HG03520 (cell line): ENCODE results near the gene INMT.
A peak's percentile ranks its signal among the peaks of the same experiment; 100 is the strongest.

Source experiments
- ATAC-seq: cut with Tn5 transposase; IDR thresholded peaks from one replicate; pipeline ENCODE4 v1.9.1; 2021; ENCODE audit warnings: mild to moderate bottlenecking, moderate library complexity; ENCODE audit not compliant: unreplicated experiment

Gene INMT

DNA sequence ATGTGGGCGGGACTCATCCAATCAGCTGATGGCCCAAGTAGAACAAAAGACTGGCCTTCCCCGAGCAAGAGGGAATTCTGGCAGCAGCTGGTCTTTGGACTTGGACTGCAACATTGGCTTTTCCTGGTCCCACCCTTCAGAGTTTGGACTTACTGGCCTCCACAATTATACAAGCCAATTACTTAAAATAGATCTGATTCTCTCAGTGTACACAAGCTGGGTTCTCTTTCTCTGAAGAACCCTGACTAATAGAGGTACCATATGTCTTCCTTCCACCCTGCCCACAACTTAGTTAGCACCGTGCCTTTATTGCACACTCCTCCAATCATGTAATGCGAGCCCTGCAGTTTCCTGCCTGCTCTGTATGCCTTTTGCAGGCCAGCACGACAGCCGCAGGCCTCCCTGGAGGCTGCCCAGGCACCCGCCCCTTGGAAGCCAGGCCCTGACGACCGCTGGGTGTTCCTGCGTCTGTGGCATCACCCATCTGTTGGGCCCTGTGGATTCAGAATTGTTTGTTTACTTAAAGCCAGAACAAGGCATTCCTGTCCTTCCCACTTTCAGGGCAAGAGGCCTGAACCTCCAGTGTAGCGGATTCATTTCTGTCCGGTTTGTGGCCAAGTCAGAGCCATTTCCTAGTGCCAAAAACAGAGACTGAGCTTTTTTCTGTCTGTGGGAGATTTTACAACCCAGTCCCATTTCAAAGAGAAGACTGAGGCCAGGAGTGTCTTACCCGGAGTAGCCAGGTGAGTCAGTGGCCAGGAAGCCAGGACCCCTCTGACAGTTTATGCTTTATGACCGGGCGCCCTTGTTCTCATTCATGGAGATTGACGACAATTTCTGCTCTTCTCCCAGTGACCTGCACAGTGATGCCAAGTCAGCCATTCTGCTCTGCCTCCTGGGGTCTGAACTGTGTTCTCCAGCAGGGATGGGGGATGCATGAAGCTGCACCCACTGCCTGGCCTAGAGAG lies 968 bp upstream of the INMT start:
- ATAC-seq: no peak

- ATAC-seq: no peak
Observed at GRCh38 chr7:30752484-30752883, 549 bp downstream of the INMT start.

- no peak for ATAC-seq
Observed at GRCh38 chr7:30752979-30753378, 1.0 kb downstream of the INMT start.

DNA sequence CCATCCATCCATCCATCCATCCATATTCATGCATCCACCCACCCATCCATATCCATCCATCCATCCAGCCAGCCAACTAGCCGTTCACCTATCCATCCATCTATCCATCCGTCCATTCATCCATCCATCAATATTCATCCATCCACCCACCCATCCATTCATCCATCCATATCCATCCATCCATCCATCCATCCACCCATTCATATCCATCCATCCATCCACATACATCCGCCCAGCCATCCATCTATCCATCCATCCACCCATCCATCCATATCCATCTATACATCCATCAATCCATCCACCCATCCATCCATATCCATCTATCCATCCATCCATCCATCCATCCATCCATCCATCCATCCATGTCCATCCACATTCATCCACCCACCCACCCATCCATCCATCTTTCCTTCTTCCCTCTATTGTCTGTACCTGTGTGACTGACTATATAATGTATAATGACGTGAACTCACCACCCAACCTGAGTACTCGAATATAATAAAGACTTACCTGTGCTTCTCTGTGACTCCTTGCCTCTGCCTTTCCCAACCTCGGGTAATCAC lies 2.5 kb downstream of the INMT start:
- no peak for ATAC-seq

DNA sequence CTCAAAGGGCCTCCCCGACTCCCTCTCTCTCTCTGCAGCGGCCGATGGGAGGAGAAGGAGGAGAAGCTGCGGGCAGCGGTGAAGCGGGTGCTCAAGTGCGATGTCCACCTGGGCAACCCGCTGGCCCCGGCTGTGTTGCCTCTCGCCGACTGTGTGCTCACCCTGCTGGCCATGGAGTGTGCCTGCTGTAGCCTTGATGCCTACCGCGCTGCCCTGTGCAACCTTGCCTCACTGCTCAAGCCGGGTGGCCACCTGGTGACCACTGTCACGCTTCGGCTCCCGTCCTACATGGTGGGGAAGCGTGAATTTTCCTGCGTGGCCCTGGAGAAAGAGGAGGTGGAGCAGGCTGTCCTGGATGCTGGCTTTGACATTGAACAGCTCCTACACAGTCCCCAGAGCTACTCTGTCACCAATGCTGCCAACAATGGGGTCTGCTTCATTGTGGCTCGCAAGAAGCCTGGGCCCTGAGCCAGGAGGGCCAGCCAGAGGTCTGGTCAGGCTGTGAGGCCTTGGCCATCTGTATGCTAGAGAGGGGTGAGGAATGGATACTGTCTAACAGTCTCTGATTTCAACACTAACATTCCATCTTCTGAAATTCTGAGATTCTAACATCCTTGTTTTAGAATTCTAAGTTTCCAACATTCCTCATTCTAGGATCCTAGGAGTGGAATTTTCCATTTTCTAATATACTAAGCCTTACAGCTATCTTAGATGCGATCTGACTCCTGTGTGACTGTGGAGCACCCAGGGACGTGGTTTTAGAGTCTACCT lies 3.6 kb downstream of the INMT start:
- no peak for ATAC-seq

- no peak for ATAC-seq
Observed at GRCh38 chr7:30757342-30757692, 5.4 kb downstream of the INMT start.

- no peak for ATAC-seq
Observed at GRCh38 chr7:30760514-30761213, 8.7 kb downstream of the INMT start.

DNA sequence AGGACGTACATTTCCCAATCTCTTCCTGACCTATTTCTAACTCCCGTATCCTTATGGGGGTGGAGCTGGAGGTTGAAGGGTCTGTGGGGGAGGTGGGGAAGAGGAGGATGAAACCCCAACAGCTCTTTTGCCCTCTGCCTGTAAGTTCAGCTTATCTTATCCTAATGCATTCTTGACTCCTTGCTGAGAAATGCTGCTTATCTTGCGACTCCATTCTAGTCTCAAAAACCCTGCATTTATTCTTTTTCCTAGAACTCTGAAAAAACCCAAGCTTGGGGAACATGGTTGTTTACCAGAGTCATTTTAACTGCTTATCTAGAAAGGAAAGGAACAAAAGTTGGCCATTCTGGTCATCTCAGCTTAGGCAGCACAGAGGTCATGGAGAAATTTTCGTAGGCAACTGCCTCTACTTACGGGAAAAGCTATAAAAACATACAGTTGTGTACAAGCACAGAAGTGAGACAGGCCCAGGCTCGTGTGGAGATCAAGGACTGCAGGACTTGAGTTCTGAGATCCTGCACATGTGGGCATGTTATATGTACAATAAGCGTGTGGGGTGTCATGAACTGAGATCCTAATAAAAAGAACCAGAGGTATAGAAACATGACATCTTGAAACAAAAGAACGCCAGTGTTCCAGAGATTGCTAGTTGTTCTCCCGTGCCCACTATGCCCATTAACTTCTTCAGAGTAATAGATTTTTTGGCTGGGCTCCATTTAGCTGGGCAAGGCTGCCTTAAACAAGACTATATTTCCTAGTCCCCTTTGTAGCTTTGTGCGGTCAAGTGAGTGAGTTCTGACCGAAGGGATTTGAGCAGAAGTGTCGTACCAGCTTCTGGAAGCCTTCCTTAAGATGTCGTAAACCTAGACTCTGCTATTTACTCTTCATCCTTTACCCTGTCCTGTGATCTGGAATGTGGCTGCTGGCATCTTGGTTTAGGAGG lies 9.6 kb downstream of the INMT start:
- no peak for ATAC-seq

DNA sequence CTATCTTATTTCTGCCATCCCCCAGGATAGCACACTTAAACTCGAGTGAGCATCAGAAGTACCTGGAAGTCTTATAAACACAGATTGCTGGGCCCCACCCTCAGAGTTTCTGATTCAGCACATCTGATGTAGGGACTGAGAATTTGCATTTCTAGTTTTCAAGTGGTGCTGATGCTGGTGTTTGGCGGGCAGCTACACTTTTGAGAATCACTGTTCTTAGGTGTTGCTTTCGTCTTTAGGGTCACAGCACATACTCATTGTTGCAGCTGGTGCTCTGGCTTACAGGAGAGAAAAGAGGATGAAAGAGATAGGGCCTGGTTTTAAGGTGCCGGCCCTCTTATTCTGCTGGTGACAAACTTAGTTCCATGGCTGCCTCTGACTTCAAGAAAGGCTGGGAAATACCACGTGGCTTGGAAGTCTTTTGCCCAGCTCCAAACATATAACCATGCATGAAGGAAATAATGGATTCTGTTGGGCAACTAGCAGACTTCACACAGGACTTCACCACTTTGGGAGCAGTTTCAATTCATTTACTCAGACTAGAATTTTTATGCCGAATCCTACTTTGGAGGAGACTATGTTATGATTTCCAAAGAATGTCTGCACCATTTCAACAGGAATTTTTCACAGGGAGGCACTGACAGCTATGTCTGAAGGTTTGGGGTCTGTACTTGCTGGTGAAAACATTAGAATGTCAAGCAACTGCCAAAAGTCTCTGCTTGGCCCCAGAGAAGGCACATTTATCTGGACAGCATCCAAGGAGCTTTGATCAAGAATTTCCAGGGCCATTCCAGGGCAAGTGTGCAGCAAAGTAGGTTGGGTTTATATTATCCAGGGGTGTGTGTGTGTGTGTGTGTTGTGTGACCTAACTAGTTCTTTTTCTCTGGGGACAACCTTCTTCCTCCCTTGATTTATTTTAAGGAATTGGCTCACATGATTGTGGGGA lies 12.4 kb downstream of the INMT start:
- peak; percentile 97 for ATAC-seq

GRCh38 chr7:30765408-30765807 lies 13.5 kb downstream of the INMT start:
- ATAC-seq: no peak

- ATAC-seq: no peak
Observed at GRCh38 chr7:30770845-30771173, 18.9 kb downstream of the INMT start.

DNA sequence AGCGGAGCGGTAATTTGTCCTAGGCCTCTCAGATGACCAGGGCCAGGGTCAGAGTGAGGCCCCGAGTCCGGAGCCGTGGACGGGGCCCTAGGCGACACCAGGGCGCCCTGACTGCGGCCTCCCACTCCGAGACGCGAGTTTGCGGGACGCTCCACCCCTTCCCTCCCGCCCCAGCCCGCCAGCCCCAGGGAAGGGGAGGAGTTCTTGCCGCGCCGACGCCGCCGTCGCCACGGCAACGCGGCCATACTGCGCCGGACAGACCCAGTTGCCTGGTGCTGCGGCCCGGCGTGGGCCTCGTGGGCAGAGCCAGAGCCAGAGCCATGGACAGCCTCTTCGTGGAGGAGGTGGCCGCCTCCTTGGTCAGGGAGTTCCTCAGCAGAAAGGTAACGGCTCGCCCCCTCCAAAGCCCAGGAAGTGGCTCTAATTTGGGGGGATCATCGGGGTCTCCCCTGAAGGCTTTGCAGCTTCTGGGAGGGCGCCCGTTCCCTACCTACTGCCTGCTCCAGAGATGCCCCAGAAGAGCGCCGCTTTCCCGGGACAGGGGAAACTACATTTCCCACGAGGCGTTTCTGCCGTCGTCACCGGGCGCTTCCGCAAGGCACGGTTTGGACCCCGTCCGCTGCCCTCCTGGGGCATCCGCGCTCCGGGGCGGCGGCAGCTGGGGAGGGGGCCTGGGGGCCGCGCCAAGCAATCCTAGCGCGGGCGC lies 19.4 kb downstream of the INMT start, which contains the start of gene MINDY4:
Gene MINDY4, plus strand, starts transcription at position 244 of the 706 bp plus-strand sequence. Its CDS starts 77 bp downstream, at position 321.
- peak; percentile 89 for ATAC-seq

GRCh38 chr7:30771880-30772425 lies 20.0 kb downstream of the INMT start:
- no peak for ATAC-seq

DNA sequence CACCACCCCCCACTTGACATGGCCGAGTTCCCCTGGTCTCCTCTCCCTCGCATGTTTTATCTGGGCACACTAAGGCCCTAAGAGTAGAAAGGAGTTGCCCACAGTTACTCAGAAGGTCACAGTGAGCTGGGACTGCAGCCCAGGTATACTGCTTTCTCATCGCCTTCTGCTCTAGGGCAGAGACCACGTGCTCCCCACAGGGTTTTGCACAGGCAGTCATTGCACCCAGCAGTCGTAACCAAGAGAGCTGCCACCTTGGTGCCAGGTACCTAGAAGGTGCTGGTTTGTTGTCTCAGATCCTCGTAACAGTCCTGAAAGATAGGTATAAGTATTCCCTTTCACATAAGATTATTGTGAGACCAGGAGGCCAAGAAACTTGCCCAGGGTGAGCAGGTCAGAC lies 21.0 kb downstream of the INMT start:
- no peak for ATAC-seq

- ATAC-seq: no peak
Observed at GRCh38 chr7:30775992-30776391, 24.1 kb downstream of the INMT start.

- ATAC-seq: no peak
Observed at GRCh38 chr7:30776971-30777370, 25.0 kb downstream of the INMT start.

GRCh38 chr7:30778255-30779025 lies 26.5 kb downstream of the INMT start:
- no peak for ATAC-seq
